Activated CD8-positive, alpha-beta memory T cell treated with anti-CD3 and anti-CD28 coated beads for 48 hours (primary cell): Measurements from ENCODE around the gene KRTAP10-11.
"Not testable (repeated sequence)": the region's sequence is repeated elsewhere in the genome, so short reads cannot be mapped to it uniquely, and the experiment has no call there.

Source experiments
- DNase-seq, 3 experiments: peaks; one replicate each; pipeline ENCODE4 v3.0.0-alpha.2; 2020; ENCODE audit warnings: low read depth in 2 of 3, low spot score in 2 of 3

The KRTAP10-11 gene

GRCh38 chr21:44664691-44665090 lies 18.5 kb downstream of the KRTAP10-11 start:
- no peak for DNase-seq

DNA sequence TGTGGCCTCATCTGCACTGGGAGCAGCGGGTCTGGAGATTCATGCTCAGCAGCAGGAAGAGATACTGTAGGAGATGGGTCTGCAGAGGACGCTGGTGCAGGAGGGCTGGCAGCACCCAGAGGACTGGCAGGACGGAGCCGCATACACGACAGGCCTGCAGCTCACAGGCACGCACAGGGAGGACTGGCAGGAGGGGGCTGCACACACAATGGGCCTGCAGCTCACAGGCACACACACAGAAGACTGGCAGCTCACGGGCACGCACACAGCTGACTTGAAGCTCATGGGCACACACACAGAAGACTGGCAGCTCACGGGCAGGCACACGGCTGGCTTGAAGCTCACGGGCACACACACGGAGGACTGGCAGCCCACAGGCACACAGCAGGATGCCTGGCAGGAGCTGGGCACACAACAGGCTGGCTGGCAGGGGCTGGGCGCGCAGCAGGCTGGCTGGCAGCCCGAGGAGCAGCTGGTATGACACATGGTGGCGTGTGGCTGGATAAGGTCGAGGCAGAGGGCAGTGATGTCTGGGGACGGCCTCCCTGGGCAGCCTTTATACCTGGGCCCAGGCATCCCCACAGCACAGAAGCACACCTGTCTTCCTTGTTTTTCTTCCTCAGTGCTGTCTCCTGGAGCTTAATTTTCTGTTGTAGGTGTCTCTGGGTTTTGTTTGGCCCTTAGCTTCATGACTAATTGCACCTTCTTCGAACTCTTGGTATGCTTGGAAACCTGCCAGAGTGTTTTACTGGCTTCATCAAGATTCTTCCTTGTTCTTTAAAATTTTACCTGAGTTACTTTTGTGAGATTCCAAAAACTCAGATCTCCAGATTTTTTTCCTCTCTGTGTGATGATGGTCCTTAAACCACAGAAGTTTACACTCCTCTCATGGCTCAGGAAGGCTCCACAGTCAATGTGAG lies 20.4 kb downstream of the KRTAP10-11 start, which contains the start of gene KRTAP12-2:
KRTAP12-2 (minus strand) TSS at position 527 of the 920 bp plus-strand sequence; CDS start at position 486, 41 bp downstream.
- no peak for DNase-seq

- DNase-seq = no peak
Observed at GRCh38 chr21:44667612-44668011, 21.4 kb downstream of the KRTAP10-11 start.

DNA sequence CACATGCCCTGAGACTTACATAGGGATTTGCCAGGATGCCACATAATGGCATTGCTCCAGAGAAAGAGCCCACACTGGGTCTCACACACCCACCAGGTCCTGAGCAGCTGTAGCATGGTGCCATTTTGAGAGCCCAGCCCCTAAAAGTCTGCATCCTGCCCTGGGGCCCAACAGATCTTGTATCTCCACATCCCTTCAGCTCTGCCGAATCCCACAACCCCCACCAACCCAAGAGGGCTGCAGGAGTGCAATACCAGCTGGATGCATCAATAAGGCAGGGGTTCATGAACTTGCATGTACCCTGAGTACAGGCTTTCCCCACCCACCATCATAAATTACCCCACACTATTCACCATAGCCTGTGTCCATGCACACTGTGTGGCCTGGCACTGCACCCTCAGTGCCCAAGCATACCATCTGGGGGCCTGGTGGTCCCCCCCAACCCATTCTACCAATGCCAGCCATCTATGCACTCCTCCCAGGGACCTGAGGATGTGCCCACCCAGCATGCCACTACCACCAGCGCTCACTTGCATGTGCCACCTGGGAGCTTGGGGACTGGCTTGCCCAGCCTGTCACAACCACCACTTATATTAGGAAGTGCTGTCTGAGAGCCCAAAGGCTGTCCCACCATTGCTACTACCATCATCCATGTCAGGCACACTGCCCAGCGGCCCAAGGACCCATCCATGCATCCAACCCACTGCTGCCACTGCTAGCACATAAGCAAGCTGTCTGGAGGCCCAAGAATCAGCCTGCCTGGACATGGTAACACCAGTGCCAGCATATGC lies 24.6 kb downstream of the KRTAP10-11 start:
- DNase-seq = no peak

DNA sequence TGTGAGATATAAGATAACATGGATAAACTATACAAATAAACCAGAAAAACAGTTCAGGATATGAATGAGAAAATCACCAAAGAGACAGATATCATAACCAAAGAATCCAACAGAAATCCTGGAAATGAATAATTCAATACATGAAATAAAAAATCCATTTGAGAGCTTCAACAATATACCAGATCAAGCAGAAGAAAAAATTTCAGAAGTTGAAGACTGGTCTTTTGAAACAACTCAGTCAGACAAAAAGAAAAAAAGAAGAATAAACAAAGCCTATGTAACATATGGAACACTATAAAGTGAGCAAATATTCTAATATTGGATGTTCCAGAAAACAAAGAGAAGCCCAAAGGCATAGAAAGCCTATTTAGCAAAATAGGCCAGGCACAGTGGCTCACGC lies 25.7 kb downstream of the KRTAP10-11 start:
- DNase-seq = no peak

- DNase-seq = no peak
Observed at GRCh38 chr21:44677881-44678280, 31.7 kb downstream of the KRTAP10-11 start.

DNA sequence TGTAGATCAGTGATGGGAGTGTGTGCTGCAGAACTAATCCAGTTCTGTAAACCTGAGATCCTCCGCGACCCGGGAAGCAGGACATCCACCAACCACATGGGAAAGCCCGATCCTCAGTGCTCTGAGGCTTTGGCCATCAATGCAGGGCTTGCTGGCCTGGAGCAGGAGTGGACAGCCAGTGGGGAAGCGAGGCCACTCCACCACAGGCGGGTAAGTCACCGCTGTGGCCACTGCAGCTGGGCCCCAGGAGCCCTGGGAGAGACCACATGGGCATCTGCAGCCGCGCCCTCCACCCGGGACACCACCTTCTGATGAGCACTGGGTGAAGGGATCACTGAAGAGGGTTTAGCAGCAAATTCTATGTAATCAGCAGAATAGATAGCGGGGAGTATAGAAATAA lies 34.9 kb downstream of the KRTAP10-11 start:
- no peak for DNase-seq

GRCh38 chr21:44681861-44682579 lies 35.8 kb downstream of the KRTAP10-11 start, which contains the start of gene KRTAP12-1:
Gene KRTAP12-1, minus strand, starts transcription at chr21:44682163. Its CDS starts 40 bp downstream, at chr21:44682123.
- no peak for DNase-seq

DNA sequence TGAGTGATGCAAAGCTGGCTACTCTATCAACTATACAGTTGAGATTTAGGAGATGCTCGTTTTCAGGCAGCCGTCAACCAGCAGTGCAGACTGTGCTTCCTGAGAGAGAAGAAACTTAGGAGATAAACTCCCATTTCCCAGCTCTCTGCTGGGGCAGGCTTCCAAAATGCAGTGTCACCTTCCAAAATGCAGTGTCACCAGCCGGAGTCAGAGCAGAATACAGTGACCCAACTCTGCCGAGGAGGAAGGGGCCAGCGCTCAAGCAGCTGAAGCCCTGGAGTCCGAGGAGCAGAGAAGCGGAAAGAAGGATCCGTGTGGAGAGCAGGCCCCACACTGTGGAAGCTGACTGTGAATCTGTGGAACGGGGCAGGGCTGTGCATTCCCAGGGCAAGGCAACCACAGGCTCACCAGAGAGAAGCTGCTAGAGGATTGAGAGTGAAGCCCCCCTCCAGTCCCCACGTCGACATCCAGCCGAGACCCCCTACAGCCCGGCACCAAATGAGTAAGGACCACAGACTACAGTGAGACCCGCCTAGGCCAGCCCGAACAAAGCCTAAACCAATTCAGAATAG lies 36.5 kb downstream of the KRTAP10-11 start:
- no peak for DNase-seq

GRCh38 chr21:44684077-44684476 lies 37.9 kb downstream of the KRTAP10-11 start:
- no peak for DNase-seq

- DNase-seq = no peak
Observed at GRCh38 chr21:44684483-44684882, 38.3 kb downstream of the KRTAP10-11 start.

- not testable (repeated sequence) for DNase-seq
Observed at GRCh38 chr21:44685050-44685449, 38.8 kb downstream of the KRTAP10-11 start.

DNA sequence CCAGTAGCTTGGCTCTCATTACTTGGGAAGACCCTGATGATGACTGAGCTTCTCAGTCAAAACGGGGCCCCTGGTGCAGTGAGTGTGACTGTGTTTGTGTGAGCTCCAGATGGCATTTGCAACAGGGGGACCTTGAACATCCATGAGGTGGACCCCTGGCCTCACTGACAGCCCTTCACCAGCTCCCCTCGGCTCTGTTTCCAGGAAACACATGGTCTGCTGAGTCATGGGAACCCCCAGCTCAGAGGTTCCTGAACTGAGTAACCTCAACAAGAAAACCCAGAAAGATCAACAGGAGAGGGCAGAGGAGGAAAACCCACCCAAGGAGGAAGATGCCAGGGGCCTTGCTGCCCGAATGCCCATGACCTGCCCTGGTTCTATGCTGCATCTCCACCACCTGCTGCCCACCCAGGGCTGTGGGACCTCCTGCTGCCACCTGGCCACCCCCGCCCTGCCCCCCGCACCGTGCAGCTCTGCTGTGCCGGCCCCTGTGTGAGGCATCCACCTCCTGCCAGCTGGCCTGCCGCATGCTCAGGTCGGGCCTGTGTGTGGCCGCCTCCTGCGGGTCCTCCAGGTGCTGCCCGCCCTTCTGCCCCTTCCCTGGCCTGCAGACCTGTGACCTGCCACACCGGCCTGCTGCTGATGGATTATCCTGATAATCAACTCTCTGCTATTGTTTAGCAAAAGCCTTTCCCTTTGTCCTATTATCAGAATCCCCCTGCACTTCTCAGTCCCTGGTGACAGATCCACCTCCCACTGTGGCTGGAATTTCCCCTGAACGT lies 40.0 kb downstream of the KRTAP10-11 start:
- no peak for DNase-seq

DNA sequence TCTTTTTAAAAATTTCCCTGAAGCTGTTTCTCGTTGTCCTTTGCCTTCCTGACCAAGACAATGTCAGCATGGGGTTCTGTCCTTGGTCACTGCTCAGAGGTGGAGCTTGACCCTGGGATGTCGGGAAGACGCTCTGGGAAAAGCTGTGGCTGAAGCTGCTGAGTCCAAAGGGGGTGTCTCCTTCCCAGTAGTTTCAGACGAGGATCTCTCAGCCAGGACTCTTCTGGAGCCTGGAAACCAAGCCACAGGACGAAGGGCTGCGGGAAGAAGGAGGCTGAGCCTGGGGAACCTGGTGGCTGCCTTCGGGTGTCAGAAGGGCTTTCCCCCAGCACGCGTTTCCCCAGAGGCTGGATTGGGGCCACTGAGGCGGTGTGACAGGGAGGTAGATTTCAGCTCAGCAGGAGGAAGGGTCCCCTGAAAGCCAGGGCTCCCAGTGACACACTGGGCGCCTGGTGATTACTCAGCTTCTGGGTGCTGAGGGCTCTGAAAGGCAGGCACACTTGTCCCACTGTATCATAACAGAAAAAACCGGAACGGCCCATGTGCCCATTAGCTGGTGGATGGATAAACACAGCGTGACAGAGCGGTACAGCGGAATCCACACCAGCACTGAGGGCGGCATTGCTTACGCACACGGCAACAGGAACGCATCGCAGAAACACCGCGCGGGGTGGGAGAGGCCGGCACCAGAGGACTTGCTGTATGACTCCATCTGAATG lies 40.8 kb downstream of the KRTAP10-11 start:
- no peak for DNase-seq

DNA sequence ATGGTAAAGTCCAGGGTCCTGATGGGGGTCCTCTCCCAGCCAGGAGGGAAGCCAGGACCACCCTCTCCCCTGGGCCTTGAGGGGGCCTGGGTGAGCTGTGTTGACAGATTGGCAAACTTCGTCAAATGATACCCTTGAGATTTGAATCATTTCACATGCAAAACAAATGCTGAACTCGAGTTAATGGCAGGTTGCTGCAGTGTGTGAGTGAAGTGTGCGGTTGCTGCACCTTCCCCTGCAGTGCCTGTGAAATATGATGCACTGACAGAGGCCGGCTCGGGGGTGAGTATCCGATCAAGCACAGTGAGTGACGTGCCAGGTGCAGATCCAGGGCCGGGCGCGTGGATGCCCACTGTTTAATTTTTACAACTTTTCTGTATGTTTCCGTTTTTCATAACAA lies 41.5 kb downstream of the KRTAP10-11 start:
- no peak for DNase-seq

GRCh38 chr21:44689740-44690139 lies 43.5 kb downstream of the KRTAP10-11 start:
- not testable (repeated sequence) for DNase-seq

- DNase-seq = no peak
Observed at GRCh38 chr21:44691686-44692085, 45.5 kb downstream of the KRTAP10-11 start.

- no peak for DNase-seq
Observed at GRCh38 chr21:44692798-44693512, 46.7 kb downstream of the KRTAP10-11 start.

- no peak for DNase-seq
Observed at GRCh38 chr21:44694776-44695175, 48.6 kb downstream of the KRTAP10-11 start.
